ENCODE data around the gene PTPRH.

- TF ChIP-seq CTCF (conservative IDR thresholded peaks at IDR 0.05; ENCODE audit: low read length) = no peak
- no peak for TF ChIP-seq EZH2phosphoT487 (IDR thresholded peaks at IDR 0.05; ENCODE audit: borderline replicate concordance, low read depth, low read length)
Observed at GRCh38 chr19:55137915-55138314, 71.4 kb downstream of the PTPRH start.
